Measurements from ENCODE around the gene GRIK4. TPM values are rescaled to one million over a fixed set of nuclear protein-coding genes. Genes with fewer than 3 reads are reported as not detected.

Gene GRIK4
- total RNA-seq, 1 experiment from 2014 or later: not detected

DNA sequence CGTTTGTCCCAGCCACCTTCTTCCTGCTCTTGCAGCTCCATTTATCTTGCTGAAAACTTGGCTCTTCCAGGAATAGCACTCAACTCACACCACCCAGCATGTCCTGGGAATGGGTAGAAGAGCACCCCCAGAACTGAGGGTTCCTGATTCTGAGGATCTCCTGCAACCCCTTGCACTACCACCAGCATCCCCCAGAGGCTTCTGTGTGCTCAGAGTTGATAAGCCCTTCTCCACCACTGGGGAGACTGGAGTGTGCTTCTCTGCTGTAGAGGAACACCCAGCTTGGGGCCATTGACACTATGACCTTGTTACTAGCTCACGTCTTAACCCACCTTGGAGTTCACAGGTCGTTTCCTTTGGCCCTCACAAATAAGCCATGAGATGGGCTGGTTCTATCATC lies 121.0 kb downstream of the GRIK4 start:
- peaks cover 98% of the 10 kb centered on the region for H3K27me3 ChIP-seq (ENCODE audit: insufficient read depth, low read depth)
- POLR2A ChIA-PET (ENCODE audit: unreplicated experiment): no interaction called here
- intact Hi-C loops (cut with micrococcal nuclease; ENCODE audit: unreplicated experiment): no loop called here

DNA sequence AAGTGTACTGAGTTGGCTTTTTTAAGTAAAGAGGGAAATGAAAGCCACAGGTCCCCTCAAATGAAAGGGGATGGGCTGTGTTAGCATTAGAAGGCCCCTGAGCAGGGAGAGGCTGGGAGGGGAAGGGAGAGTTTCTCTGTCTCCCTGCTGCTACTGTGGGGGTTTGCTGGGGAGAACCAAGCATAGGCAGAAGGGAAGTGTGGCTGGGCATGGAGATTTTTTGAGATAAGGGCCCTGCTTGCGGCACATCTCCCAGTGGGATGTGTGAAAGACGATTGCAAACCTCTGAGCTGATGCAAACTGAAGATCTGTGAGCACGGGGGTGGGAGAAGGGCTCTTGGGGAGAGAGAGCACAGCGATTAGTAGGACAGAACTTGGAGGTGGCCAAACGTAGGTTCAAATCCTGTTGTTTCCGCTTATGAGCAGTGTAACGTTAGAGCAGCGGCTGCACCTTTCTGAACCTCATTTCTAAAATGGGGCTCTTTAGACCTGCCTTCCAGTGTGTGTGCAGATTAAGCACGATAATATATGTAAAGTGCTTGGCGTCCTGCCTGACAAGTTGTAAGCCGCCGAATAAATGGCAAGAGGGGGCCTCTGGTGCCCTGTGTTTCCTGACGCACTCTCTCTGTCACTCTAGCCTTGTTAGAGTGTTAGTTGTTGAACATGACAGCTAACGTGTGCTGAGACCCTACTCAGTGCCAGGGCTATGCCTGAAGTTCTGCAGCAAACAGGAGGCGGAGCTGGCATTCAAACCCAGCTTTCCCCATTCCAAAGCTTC lies 122.3 kb downstream of the GRIK4 start:
- peaks cover 98% of the 10 kb centered on the region for H3K27me3 ChIP-seq (ENCODE audit: insufficient read depth, low read depth)
- no peaks in the 10 kb centered on the region for H3K9me2 ChIP-seq (ENCODE audit: insufficient read depth)
- intact Hi-C loops (cut with micrococcal nuclease; ENCODE audit: unreplicated experiment): no loop called here
- no peaks in the 10 kb centered on the region for H3F3A ChIP-seq (ENCODE audit: insufficient read depth, low read depth)
- H3K4me1 ChIP-seq (replicated peaks; ENCODE audit: insufficient read depth): no peaks in the 10 kb centered on the region
- DNase-seq: no peak
- H3K4me3 ChIP-seq: no peak overlapping the region
- H2AFZ ChIP-seq: no peak overlapping the region
- H3K79me2 ChIP-seq (ENCODE audit: low read depth): no peaks in the 10 kb centered on the region
- no peak overlapping the region for H3K27ac ChIP-seq
- POLR2A ChIA-PET (ENCODE audit: unreplicated experiment): no interaction called here
- TF ChIP-seq EZH2 (IDR thresholded peaks at IDR 0.05; ENCODE audit: low read depth): no peak
- TF ChIP-seq, protein P1, sequence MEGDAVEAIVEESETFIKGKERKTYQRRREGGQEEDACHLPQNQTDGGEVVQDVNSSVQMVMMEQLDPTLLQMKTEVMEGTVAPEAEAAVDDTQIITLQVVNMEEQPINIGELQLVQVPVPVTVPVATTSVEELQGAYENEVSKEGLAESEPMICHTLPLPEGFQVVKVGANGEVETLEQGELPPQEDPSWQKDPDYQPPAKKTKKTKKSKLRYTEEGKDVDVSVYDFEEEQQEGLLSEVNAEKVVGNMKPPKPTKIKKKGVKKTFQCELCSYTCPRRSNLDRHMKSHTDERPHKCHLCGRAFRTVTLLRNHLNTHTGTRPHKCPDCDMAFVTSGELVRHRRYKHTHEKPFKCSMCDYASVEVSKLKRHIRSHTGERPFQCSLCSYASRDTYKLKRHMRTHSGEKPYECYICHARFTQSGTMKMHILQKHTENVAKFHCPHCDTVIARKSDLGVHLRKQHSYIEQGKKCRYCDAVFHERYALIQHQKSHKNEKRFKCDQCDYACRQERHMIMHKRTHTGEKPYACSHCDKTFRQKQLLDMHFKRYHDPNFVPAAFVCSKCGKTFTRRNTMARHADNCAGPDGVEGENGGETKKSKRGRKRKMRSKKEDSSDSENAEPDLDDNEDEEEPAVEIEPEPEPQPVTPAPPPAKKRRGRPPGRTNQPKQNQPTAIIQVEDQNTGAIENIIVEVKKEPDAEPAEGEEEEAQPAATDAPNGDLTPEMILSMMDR (conservative IDR thresholded peaks at IDR 0.05): no peak
- CTCF ChIA-PET: no interaction called here
- H3K36me3 ChIP-seq (ENCODE audit: low read depth): no peaks in the 10 kb centered on the region
- no peak overlapping the region for H3K4me2 ChIP-seq
- BruUV-seq (replicated peaks): no TSS peak
- H3K9me3 ChIP-seq (ENCODE audit: insufficient read depth, low read depth): no peaks in the 10 kb centered on the region
- H4K20me1 ChIP-seq (ENCODE audit: insufficient read depth): no peaks in the 10 kb centered on the region

More for the DNA sequence above, 121.0 kb downstream of the GRIK4 start:
- BruUV-seq (replicated peaks): no TSS peak
- Histone ChIP-seq H3K79me2 (ENCODE audit: low read depth) (no peaks in the 10 kb centered on the region), H3K9me3 (ENCODE audit: insufficient read depth, low read depth) (no peaks in the 10 kb centered on the region), H3K4me3 (no peak overlapping the region), H3K27ac (no peak overlapping the region), H4K20me1 (ENCODE audit: insufficient read depth) (no peaks in the 10 kb centered on the region), H3K36me3 (ENCODE audit: low read depth) (no peaks in the 10 kb centered on the region), H2AFZ (no peak overlapping the region), H3K9me2 (ENCODE audit: insufficient read depth) (no peaks in the 10 kb centered on the region), H3F3A (ENCODE audit: insufficient read depth, low read depth) (no peaks in the 10 kb centered on the region), H3K4me1 (replicated peaks; ENCODE audit: insufficient read depth) (no peaks in the 10 kb centered on the region), H3K4me2 (no peak overlapping the region)
- no peak for DNase-seq
- TF ChIP-seq, protein P1 (conservative IDR thresholded peaks at IDR 0.05): peak; percentile 21; the same call in 1 of the 2 replicates
- no peak for TF ChIP-seq EZH2 (IDR thresholded peaks at IDR 0.05; ENCODE audit: low read depth)
- CTCF ChIA-PET: interaction anchor here (0.5 to 0.6 kb wide), 2 partner anchors 121 to 570 kb away, joined by 3 to 5 read pairs; partner anchors contain the start of gene GRIK4

DNA sequence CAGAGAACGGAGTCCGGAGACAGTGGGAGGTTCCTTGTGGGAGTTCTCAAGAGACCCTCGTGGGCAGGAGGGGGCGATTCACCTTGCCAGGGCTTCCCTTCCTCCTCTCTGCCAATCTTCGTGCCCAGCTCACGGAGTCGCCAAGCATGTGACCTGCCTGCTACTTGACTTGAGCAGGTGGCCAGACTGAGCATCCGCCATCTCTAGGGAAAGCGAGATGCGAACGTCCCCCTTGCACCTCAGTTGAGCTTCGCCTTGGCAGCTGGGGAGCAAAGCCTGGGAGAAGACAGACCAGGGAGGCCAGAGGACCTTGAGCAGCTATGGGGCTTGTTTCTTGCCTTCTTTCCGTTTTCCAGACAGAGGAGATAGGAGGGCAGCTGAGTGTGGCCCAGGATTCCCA lies 123.2 kb downstream of the GRIK4 start:
- intact Hi-C loops (cut with micrococcal nuclease; ENCODE audit: unreplicated experiment): no loop called here
- Histone ChIP-seq H3K27ac (no peak overlapping the region), H3K79me2 (ENCODE audit: low read depth) (no peaks in the 10 kb centered on the region), H3K4me1 (replicated peaks; ENCODE audit: insufficient read depth) (no peaks in the 10 kb centered on the region), H4K20me1 (ENCODE audit: insufficient read depth) (no peaks in the 10 kb centered on the region), H3F3A (ENCODE audit: insufficient read depth, low read depth) (no peaks in the 10 kb centered on the region), H3K27me3 (ENCODE audit: insufficient read depth, low read depth) (peaks cover 98% of the 10 kb centered on the region), H3K36me3 (ENCODE audit: low read depth) (no peaks in the 10 kb centered on the region), H3K4me2 (no peak overlapping the region), H3K9me2 (ENCODE audit: insufficient read depth) (no peaks in the 10 kb centered on the region), H3K9me3 (ENCODE audit: insufficient read depth, low read depth) (no peaks in the 10 kb centered on the region), H2AFZ (no peak overlapping the region), H3K4me3 (no peak overlapping the region)
- ChIA-PET POLR2A (ENCODE audit: unreplicated experiment) (no interaction called here), CTCF (no interaction called here)
- no TSS peak for BruUV-seq (replicated peaks)
- DNase-seq: no peak
- TF ChIP-seq, protein P1 (conservative IDR thresholded peaks at IDR 0.05): no peak
- TF ChIP-seq EZH2 (IDR thresholded peaks at IDR 0.05; ENCODE audit: low read depth): no peak
